Thyroid gland (tissue), 4 donors: ENCODE measurements around the gene GRB10.

Experiments
- POLR2A ChIP-seq, 2 donors: fragments of 450-650 bp; IDR thresholded peaks; one replicate each; pipeline ENCODE4 v1.6.1; 2017; ENCODE audit warnings: antibody characterized with exemption in 2 of 2, mild to moderate bottlenecking in 2 of 2, moderate library complexity in 1 of 2
- TF ChIP-seq, protein P1 (sequence below), 6 experiments: fragments of 200-600 bp in 3 of 6; fragments of 450-650 bp in 3 of 6; sonication (generic) in 3 of 6; IDR thresholded peaks; one replicate each; pipeline ENCODE4 v1.5.1; 2016 to 2019; ENCODE audit warnings: antibody characterized with exemption in 6 of 6, mild to moderate bottlenecking in 2 of 6, inconsistent platforms in 1 of 6, moderate library complexity in 1 of 6

DNA sequence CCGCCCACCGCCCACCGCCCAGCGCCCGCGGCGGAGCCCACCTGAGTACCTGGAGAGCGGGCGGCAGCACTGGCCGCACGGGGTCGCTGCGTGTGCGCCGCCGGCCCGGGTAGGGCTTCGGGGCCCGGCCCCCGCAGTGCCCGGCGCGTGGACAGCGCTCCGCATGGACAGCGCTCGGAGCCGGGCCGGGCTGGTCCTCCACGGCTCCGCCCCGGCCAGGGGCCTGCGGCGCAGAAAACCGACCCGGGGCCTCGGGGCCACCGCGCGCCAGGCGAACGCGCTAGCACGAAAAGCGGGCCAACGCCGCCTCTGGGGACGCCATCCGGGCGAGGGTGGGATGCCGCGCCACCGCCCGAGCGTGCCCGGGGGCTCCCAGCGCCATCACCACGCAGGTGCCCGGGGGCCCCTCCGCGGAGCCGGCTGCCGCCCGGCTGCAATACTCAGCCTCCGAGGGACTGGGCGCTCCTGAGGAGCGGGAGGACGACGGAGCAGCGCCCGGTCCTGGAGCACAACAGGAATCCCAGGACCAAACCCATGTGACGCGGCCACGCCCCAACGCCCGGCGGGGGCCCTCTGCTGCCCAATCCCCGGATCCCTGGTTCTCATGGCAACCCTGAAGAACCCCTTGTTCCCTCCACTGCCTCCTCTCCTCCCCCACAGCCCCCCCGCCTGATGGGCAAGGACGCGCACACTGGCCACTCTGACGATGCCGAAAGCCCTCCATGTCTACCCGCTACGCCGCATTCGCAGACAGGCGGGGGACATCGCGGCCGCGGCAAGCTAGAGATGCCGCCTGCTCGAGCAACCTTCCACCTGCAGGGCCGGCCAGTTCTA lies at the start of gene GRB10:
- TF ChIP-seq, protein P1, sequence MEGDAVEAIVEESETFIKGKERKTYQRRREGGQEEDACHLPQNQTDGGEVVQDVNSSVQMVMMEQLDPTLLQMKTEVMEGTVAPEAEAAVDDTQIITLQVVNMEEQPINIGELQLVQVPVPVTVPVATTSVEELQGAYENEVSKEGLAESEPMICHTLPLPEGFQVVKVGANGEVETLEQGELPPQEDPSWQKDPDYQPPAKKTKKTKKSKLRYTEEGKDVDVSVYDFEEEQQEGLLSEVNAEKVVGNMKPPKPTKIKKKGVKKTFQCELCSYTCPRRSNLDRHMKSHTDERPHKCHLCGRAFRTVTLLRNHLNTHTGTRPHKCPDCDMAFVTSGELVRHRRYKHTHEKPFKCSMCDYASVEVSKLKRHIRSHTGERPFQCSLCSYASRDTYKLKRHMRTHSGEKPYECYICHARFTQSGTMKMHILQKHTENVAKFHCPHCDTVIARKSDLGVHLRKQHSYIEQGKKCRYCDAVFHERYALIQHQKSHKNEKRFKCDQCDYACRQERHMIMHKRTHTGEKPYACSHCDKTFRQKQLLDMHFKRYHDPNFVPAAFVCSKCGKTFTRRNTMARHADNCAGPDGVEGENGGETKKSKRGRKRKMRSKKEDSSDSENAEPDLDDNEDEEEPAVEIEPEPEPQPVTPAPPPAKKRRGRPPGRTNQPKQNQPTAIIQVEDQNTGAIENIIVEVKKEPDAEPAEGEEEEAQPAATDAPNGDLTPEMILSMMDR (IDR thresholded peaks at IDR 0.05) = peak in 2 of 6 experiments; percentile 28 to 64
- TF ChIP-seq POLR2A (IDR thresholded peaks at IDR 0.05) = no peak
